Muscle layer of duodenum (tissue), 2 donors: Measurements from ENCODE around the gene NEK2.
"Not testable (repeated sequence)": the region's sequence is repeated elsewhere in the genome, so short reads cannot be mapped to it uniquely, and the experiment has no call there.

Experiments used
- H3K27ac ChIP-seq: one replicate; pipeline ENCODE4 v1.7.0; 2013; ENCODE audit warnings: mild to moderate bottlenecking, low read length
- H3K27me3 ChIP-seq: one replicate; pipeline ENCODE4 v1.7.0; 2013; ENCODE audit warnings: low read depth, mild to moderate bottlenecking, control low read depth, low read length
- H3K36me3 ChIP-seq, 2 donors: one replicate each; pipeline ENCODE4 v1.7.0; 2013; ENCODE audit warnings: low read length in 2 of 2, control low read depth in 1 of 2, mild to moderate bottlenecking in 1 of 2; ENCODE audit not compliant: insufficient read depth in 2 of 2, control insufficient read depth in 1 of 2
- H3K4me1 ChIP-seq, 2 donors: one replicate each; pipeline ENCODE4 v1.7.0; 2013; ENCODE audit warnings: low read length in 2 of 2, mild to moderate bottlenecking in 2 of 2, control low read depth in 1 of 2, moderate library complexity in 1 of 2; ENCODE audit not compliant: insufficient read depth in 2 of 2, control insufficient read depth in 1 of 2
- H3K4me3 ChIP-seq, 2 donors: one replicate each; pipeline ENCODE4 v1.7.0; 2013; ENCODE audit warnings: low read length in 2 of 2, low read depth in 1 of 2, mild to moderate bottlenecking in 1 of 2
- H3K9me3 ChIP-seq, 2 donors: one replicate each; pipeline ENCODE4 v1.7.0; 2013; ENCODE audit warnings: low read length in 2 of 2, control low read depth in 1 of 2, mild to moderate bottlenecking in 1 of 2; ENCODE audit not compliant: control insufficient read depth in 1 of 2
- donor health status: healthy.

NEK2 gene

GRCh38 chr1:211636575-211637029 lies 38.8 kb downstream of the NEK2 start:
- H3K36me3 ChIP-seq, H3K27me3 ChIP-seq, H3K9me3 ChIP-seq, H3K4me1 ChIP-seq, H3K27ac ChIP-seq, H3K4me3 ChIP-seq: not testable (repeated sequence)

DNA sequence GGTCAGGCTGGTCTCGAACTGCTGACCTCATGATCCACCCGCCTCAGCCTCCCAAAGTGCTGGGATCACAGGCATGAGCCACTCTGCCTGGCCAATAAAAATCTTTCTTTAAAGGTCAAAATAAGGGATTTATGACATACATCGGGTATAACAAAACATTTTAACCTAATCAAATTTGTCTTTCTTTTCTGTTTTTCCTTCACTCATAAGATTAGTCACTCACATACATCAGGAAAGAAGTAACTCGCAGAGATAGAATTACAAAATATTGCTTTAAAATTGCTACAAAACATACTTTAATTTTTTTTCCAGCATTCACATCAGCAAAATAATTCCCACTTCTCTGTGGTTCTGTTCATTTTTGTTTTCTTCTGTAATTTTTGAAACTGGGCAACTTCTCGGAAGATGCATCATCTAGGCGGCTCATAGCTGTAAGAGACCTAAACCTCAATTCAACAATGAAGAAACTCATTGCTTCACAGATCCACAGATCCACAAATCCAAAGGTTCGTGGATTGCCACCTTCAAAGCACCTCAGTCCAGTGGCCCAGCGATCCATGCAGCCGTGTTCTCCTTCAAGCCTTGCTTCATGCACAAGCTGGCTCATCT lies 39.7 kb downstream of the NEK2 start:
- no peak overlapping the region for H3K4me3 ChIP-seq
- peaks cover 0 to 8% of the 10 kb centered on the region in 2 donors for H3K4me1 ChIP-seq
- no peaks in the 10 kb centered on the region for H3K9me3 ChIP-seq
- no peak overlapping the region for H3K27ac ChIP-seq
- no peaks in the 10 kb centered on the region for H3K36me3 ChIP-seq
- H3K27me3 ChIP-seq = no peaks in the 10 kb centered on the region

DNA sequence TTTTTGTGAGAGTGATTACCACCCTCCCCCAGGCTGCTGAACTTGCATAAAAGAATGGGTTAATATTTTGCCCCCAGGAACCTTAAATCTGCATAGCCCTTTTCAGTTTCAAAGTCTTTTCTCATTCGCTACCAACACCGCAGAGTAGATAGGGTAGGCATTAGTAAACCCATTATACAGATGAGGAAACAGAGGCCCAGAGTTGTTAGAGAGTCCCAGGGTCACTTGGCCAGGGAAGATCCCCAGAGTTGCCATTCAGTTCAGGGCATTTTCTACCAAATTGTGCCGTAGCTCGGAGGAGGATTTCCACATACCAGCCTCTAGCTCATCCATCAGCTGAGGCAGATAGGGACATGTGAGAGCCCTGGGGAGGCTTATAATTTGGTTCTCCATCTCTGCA lies 40.5 kb downstream of the NEK2 start:
- H3K27me3 ChIP-seq = no peaks in the 10 kb centered on the region
- H3K9me3 ChIP-seq = no peaks in the 10 kb centered on the region
- no peak overlapping the region for H3K4me3 ChIP-seq
- no peak overlapping the region for H3K27ac ChIP-seq
- H3K4me1 ChIP-seq = peaks cover 0 to 8% of the 10 kb centered on the region in 2 donors
- no peaks in the 10 kb centered on the region for H3K36me3 ChIP-seq

- Histone ChIP-seq H3K4me3 (no peak overlapping the region), H3K27me3 (no peaks in the 10 kb centered on the region), H3K9me3 (no peaks in the 10 kb centered on the region), H3K4me1 (peaks cover 0 to 8% of the 10 kb centered on the region in 2 donors), H3K36me3 (no peaks in the 10 kb centered on the region), H3K27ac (no peak overlapping the region)
Observed at GRCh38 chr1:211634461-211634860, 41.0 kb downstream of the NEK2 start.

DNA sequence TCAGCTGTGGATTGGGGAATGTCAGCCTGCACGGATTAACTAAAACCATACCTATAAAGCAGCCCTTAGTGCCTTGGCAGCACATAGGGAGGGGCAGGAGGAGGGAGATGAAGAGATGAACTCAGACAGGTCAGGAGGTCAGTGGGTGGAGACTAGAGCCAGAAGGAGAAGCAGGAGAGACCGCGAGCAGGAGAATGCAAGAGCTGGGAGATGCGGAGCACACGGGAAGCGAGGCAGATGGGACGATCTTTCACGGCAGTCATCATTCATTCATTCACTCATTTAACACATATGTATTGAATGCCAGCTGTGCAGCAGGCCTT lies 41.9 kb downstream of the NEK2 start:
- H3K36me3 ChIP-seq = no peaks in the 10 kb centered on the region
- peaks cover 0 to 8% of the 10 kb centered on the region in 2 donors for H3K4me1 ChIP-seq
- no peak overlapping the region for H3K4me3 ChIP-seq
- H3K27ac ChIP-seq = no peak overlapping the region
- no peaks in the 10 kb centered on the region for H3K9me3 ChIP-seq
- no peaks in the 10 kb centered on the region for H3K27me3 ChIP-seq

- H3K4me3 ChIP-seq = no peak overlapping the region
- no peak overlapping the region for H3K27ac ChIP-seq
- no peaks in the 10 kb centered on the region for H3K36me3 ChIP-seq
- no peaks in the 10 kb centered on the region for H3K27me3 ChIP-seq
- H3K9me3 ChIP-seq = no peaks in the 10 kb centered on the region
- peaks cover 0 to 8% of the 10 kb centered on the region in 2 donors for H3K4me1 ChIP-seq
Observed at GRCh38 chr1:211632808-211633523, 42.5 kb downstream of the NEK2 start.

DNA sequence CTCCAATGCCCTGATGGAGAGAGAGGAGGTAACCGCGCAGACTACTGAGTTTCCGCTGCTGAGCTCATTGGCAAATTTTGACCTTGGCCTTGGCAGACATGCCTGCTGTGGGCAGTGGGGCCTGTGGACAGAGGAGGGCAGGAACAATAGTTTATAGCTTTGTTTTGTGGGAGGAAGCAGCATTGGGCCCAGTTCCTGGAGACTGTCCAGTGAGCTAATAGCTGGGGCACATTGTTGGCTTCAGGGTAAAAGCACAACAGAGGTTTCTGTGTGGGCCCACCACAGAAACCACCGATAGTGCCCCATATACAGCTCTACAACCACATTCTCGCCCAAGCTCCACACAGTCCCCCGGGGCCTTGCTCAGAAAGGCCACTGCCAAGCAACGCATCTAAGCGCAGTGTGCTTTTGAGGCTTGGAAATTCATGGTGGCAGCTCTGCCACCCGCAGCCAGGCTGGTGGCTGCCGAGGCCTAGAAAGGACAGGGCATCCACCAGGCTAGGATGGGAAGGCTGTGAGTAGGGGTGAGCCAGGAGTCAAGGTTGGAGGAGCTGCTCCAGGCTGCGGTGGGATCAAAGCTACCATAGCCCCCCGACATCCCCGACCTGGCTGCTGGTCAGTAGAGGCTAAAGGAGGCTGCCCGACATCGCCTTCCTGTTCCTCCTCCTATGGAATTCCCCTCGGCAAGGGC lies 43.2 kb downstream of the NEK2 start:
- Histone ChIP-seq H3K9me3 (no peaks in the 10 kb centered on the region), H3K4me1 (peaks cover 0 to 8% of the 10 kb centered on the region in 2 donors)

DNA sequence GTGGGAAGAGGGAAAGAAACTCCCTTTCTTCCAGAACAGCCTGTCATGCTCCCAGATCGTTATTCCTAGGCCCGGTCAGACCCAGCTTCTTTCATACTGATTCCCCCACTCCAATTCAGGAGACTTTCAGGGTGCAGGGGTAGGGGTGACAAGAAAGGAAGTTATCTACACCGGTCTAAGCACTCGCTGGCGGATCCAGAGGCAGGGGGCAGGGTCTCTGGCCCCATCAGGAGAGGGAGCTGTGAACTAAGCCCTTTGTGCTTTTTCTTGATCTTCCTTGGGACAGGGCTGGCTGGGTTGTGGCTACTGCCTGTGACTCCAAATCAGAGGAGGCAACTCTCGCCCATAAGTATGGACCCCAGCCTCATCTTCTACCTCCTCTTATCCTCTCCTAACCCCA lies 44.3 kb downstream of the NEK2 start:
- no peaks in the 10 kb centered on the region for H3K9me3 ChIP-seq
- H3K27me3 ChIP-seq = no peaks in the 10 kb centered on the region
- H3K4me1 ChIP-seq = peaks cover 0 to 8% of the 10 kb centered on the region in 2 donors
- H3K4me3 ChIP-seq = no peak overlapping the region
- no peaks in the 10 kb centered on the region for H3K36me3 ChIP-seq
- H3K27ac ChIP-seq = no peak overlapping the region

More for the DNA sequence above, 43.2 kb downstream of the NEK2 start:
- no peaks in the 10 kb centered on the region for H3K36me3 ChIP-seq
- H3K27ac ChIP-seq = no peak overlapping the region
- no peaks in the 10 kb centered on the region for H3K27me3 ChIP-seq
- no peak overlapping the region for H3K4me3 ChIP-seq

DNA sequence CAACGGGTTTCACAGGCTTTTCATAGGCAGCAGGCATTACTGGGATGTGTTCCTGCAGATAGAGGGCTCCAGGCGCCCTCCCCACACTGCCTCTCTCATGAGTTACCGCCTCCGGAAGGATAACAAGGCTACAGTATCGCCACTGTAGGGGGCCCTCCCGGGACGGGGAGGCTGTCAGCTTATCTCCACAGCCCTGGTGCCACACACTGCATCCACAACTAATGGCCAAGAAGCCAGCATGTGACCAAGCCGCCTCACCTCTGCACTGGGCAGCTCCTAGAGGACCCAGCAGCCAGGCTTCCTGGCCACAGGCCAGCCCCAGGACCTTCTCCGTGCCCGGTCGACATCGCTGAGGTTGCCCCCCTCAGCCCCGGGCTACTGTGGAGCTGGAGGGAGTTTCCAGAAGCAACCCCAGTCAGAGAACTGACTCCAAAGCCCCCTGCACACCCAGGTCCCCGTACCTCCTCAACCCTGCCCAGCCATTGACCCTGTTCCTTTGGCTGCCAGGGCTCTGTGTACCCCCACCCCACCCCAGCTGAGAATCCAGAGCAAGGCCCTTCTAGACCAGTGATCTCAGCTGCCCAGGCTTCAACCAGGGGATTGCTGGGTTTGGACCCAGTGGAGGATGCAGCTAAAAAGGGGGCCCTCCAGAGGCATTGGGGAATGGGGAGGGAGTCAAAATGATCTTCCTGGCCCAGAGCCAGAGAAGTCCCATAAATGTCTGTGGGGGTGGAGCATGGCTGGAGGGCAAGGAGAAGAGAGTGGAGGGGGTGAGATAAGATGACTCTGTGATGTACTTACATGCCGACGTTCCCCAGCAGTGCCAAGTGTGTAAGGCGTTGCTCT lies 45.0 kb downstream of the NEK2 start:
- H3K9me3 ChIP-seq = no peaks in the 10 kb centered on the region
- H3K27ac ChIP-seq = no peak overlapping the region
- no peaks in the 10 kb centered on the region for H3K27me3 ChIP-seq
- H3K4me1 ChIP-seq = peaks cover 0 to 8% of the 10 kb centered on the region in 2 donors
- H3K4me3 ChIP-seq = no peak overlapping the region
- H3K36me3 ChIP-seq = no peaks in the 10 kb centered on the region

- Histone ChIP-seq H3K27me3 (no peaks in the 10 kb centered on the region), H3K27ac (no peak overlapping the region), H3K36me3 (no peaks in the 10 kb centered on the region), H3K9me3 (no peaks in the 10 kb centered on the region), H3K4me3 (no peak overlapping the region), H3K4me1 (peaks cover 0 to 6% of the 10 kb centered on the region in 2 donors)
Observed at GRCh38 chr1:211628417-211628816, 47.0 kb downstream of the NEK2 start.

DNA sequence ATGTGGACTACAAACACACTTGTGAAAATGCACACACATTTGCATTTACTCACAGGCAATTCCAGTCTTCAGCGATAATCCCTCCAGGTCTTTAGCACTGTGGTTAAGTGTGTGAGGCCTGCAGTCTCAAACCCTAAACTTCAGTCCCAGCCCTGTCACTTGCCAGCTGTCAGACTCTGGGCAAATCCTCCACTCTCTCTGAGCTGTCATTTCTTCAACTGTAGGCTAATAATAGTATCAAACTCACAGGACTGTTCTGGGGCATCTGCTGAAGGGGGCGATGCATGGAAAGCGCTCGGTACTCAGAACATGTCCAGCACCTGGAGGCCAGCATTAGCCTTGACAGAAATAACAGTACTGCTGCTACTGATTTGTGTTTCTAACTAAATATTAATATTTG lies 48.2 kb downstream of the NEK2 start:
- H3K27me3 ChIP-seq = no peaks in the 10 kb centered on the region
- no peaks in the 10 kb centered on the region for H3K4me1 ChIP-seq
- H3K9me3 ChIP-seq = no peaks in the 10 kb centered on the region
- H3K27ac ChIP-seq = no peak overlapping the region
- H3K36me3 ChIP-seq = no peaks in the 10 kb centered on the region
- no peak overlapping the region for H3K4me3 ChIP-seq
